Measurements from ENCODE around the gene KANSL1L.

KANSL1L gene

GRCh38 chr2:210167227-210167626, 4.0 kb downstream of the KANSL1L start:
- no peak for TF ChIP-seq CTCF (IDR thresholded peaks at IDR 0.05; ENCODE audit: low read depth, low read length, missing control alignments)
- H3K4me3 ChIP-seq (replicated peaks; ENCODE audit: low read depth, low read length), result no peak overlapping the region
- DNase-seq (ENCODE audit: extremely low read depth, low read depth), result no peak

GRCh38 chr2:210162466-210163124, 8.6 kb downstream of the KANSL1L start:
- DNase-seq (ENCODE audit: extremely low read depth, low read depth), result no peak
- no peak overlapping the region for H3K4me3 ChIP-seq (replicated peaks; ENCODE audit: low read depth, low read length)
- TF ChIP-seq CTCF (IDR thresholded peaks at IDR 0.05; ENCODE audit: low read depth, low read length, missing control alignments), result no peak

- H3K4me3 ChIP-seq (replicated peaks; ENCODE audit: low read depth, low read length), result no peak overlapping the region
- no peak for TF ChIP-seq CTCF (IDR thresholded peaks at IDR 0.05; ENCODE audit: low read depth, low read length, missing control alignments)
- no peak for DNase-seq (ENCODE audit: extremely low read depth, low read depth)
Measured at GRCh38 chr2:210159059-210159458, 12.2 kb downstream of the KANSL1L start.

GRCh38 chr2:210158236-210158635, 13.0 kb downstream of the KANSL1L start:
- no peak for TF ChIP-seq CTCF (IDR thresholded peaks at IDR 0.05; ENCODE audit: low read depth, low read length, missing control alignments)
- no peak for DNase-seq (ENCODE audit: extremely low read depth, low read depth)
- no peak overlapping the region for H3K4me3 ChIP-seq (replicated peaks; ENCODE audit: low read depth, low read length)

GRCh38 chr2:210157526-210157925, 13.7 kb downstream of the KANSL1L start:
- DNase-seq (ENCODE audit: extremely low read depth, low read depth), result no peak
- TF ChIP-seq CTCF (IDR thresholded peaks at IDR 0.05; ENCODE audit: low read depth, low read length, missing control alignments), result no peak
- H3K4me3 ChIP-seq (replicated peaks; ENCODE audit: low read depth, low read length), result no peak overlapping the region

GRCh38 chr2:210147614-210148013, 23.6 kb downstream of the KANSL1L start:
- no peak for DNase-seq (ENCODE audit: extremely low read depth, low read depth)
- no peak for TF ChIP-seq CTCF (IDR thresholded peaks at IDR 0.05; ENCODE audit: low read depth, low read length, missing control alignments)
- H3K4me3 ChIP-seq (replicated peaks; ENCODE audit: low read depth, low read length), result no peak overlapping the region

GRCh38 chr2:210132239-210132638, 39.0 kb downstream of the KANSL1L start:
- H3K4me3 ChIP-seq (replicated peaks; ENCODE audit: low read depth, low read length), result no peak overlapping the region
- no peak for DNase-seq (ENCODE audit: extremely low read depth, low read depth)
- TF ChIP-seq CTCF (IDR thresholded peaks at IDR 0.05; ENCODE audit: low read depth, low read length, missing control alignments), result no peak

All from HFF-Myc (cell line).